Activated CD8-positive, alpha-beta memory T cell treated with anti-CD3 and anti-CD28 coated beads, Interleukin-2, amount 50 U/mL, for 24 hours (primary cell): ENCODE results near the gene PUSL1.

Experiments used
- DNase-seq: peaks from one replicate; pipeline ENCODE4 v3.0.0-alpha.2; 2020; ENCODE audit errors: extremely low read depth

Gene PUSL1

GRCh38 chr1:1295154-1295923 is 13.1 kb upstream of the PUSL1 start:
- DNase-seq, result no peak

GRCh38 chr1:1296070-1297061 is 12.0 kb upstream of the PUSL1 start:
- no peak for DNase-seq

GRCh38 chr1:1297802-1298424 is 10.5 kb upstream of the PUSL1 start:
- DNase-seq, result no peak

GRCh38 chr1:1298861-1299685 is 9.3 kb upstream of the PUSL1 start:
- no peak for DNase-seq

- no peak for DNase-seq
Observed at GRCh38 chr1:1299686-1300351, 8.6 kb upstream of the PUSL1 start.

GRCh38 chr1:1300352-1300739 is 8.1 kb upstream of the PUSL1 start:
- DNase-seq, result no peak

- DNase-seq, result no peak
Observed at GRCh38 chr1:1302006-1302430, 6.4 kb upstream of the PUSL1 start.

GRCh38 chr1:1302951-1303509 is 5.4 kb upstream of the PUSL1 start:
- no peak for DNase-seq

GRCh38 chr1:1303736-1304135 is 4.7 kb upstream of the PUSL1 start:
- no peak for DNase-seq

GRCh38 chr1:1304331-1305299 is 3.8 kb upstream of the PUSL1 start:
- DNase-seq, result no peak

- peak; percentile 39 for DNase-seq
Observed at GRCh38 chr1:1305300-1306069, 2.9 kb upstream of the PUSL1 start.

- DNase-seq, result no peak
Observed at GRCh38 chr1:1306070-1306660, 2.2 kb upstream of the PUSL1 start.

GRCh38 chr1:1306661-1307260 is 1.6 kb upstream of the PUSL1 start:
- no peak for DNase-seq

GRCh38 chr1:1307261-1307922 is 1.0 kb upstream of the PUSL1 start:
- no peak for DNase-seq

- DNase-seq, result no peak
Observed at GRCh38 chr1:1308756-1309250, 406 bp downstream of the PUSL1 start.

GRCh38 chr1:1309251-1310108 is 1.1 kb downstream of the PUSL1 start:
- DNase-seq, result no peak
